ENCODE measurements around the gene SMNDC1.
"Not testable (repeated sequence)": the region's sequence is repeated elsewhere in the genome, so short reads cannot be mapped to it uniquely, and the experiment has no call there.

GRCh38 chr10:110249489-110249888 is 55.2 kb downstream of the SMNDC1 start:
- TF ChIP-seq CTCF (conservative IDR thresholded peaks at IDR 0.05; ENCODE audit: low read depth, low read length); EZH2 (IDR thresholded peaks at IDR 0.05; ENCODE audit: borderline replicate concordance, low read depth, low read length, poor library complexity, severe bottlenecking): not testable (repeated sequence)

Measured in A673 (cell line).